ENCODE data around the gene RPTOR. TPM values are rescaled to one million over a fixed set of nuclear protein-coding genes. Genes with fewer than 3 reads are reported as not detected.

RPTOR gene
- total RNA-seq, 4 donors from 2014 or later: 34.1 to 65.8 (median 43.6) TPM

DNA sequence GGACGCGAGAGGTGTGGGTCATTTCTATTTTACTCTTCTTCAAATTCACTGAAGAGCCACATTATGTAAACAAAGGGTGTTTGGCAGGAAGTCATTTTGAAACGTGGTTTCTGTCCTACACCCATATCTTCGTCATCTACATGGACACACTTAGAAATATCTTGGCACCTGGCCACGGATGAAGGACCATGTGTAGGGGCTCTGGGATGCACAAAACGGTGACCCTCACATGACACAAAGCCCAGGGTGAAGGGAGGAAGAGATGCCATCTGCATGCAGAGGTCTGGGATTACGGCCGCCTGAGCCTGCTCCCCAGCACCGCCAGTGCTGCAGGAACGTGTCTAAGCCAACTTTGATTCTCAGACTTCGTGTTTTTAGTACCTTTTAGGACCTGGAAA, 316.8 kb downstream of the RPTOR start:
- Histone ChIP-seq H3K4me3 (no peak overlapping the region), H3K36me3 (peaks cover 0 to 26% (median 8%) of the 10 kb centered on the region in 4 donors), H3K27ac (replicated peaks in 1 of 4) (peak overlapping the region in 1 of 4 donors; percentile 33), H3K4me1 (peaks cover 15 to 44% (median 34%) of the 10 kb centered on the region in 4 donors), H3K9me3 (no peaks in the 10 kb centered on the region), H3K27me3 (no peaks in the 10 kb centered on the region)
- intact Hi-C loops (cut with DNase I): loop anchor here (10.0 kb wide), 2 partner anchors 73 to 437 kb away; no protein-coding TSS in a partner anchor
- TF ChIP-seq POLR2AphosphoS5 (IDR thresholded peaks at IDR 0.05) (no peak), POLR2A (IDR thresholded peaks at IDR 0.05; ENCODE audit: low read depth) (no peak), EP300 (IDR thresholded peaks at IDR 0.05) (no peak), CTCF (IDR thresholded peaks at IDR 0.05) (no peak)
- no peak for DNase-seq (ENCODE audit: extremely low spot score)
- WGBS: 73% methylated on average over 11 of the region's 11 CpGs

- no peaks in the 10 kb centered on the region for H3K27me3 ChIP-seq
- H3K27ac ChIP-seq (replicated peaks in 1 of 4): no peak overlapping the region
- WGBS: 76% methylated on average over 5 of the region's 8 CpGs
- intact Hi-C loops (cut with DNase I): loop anchor here (10.0 kb wide), 2 partner anchors 73 to 437 kb away; no protein-coding TSS in a partner anchor
- no peak overlapping the region for H3K4me3 ChIP-seq
- no peak for TF ChIP-seq EP300 (IDR thresholded peaks at IDR 0.05)
- peak; percentile 13 to 58 (median 22) for TF ChIP-seq CTCF (IDR thresholded peaks at IDR 0.05)
- peaks cover 0 to 22% (median 8%) of the 10 kb centered on the region in 4 donors for H3K36me3 ChIP-seq
- no peaks in the 10 kb centered on the region for H3K9me3 ChIP-seq
- peaks cover 15 to 43% (median 33%) of the 10 kb centered on the region in 4 donors for H3K4me1 ChIP-seq
- no peak for DNase-seq (ENCODE audit: extremely low spot score)
Measured at GRCh38 chr17:80861892-80862291, 317.3 kb downstream of the RPTOR start.

- no peak overlapping the region for H3K27ac ChIP-seq (replicated peaks in 1 of 4)
- no peak for DNase-seq (ENCODE audit: extremely low spot score)
- TF ChIP-seq POLR2AphosphoS5 (IDR thresholded peaks at IDR 0.05) (no peak), CTCF (IDR thresholded peaks at IDR 0.05) (no peak), POLR2A (IDR thresholded peaks at IDR 0.05; ENCODE audit: low read depth) (no peak), EP300 (IDR thresholded peaks at IDR 0.05) (no peak)
- H3K4me3 ChIP-seq: no peak overlapping the region
- peaks cover 15 to 43% (median 33%) of the 10 kb centered on the region in 4 donors for H3K4me1 ChIP-seq
- H3K27me3 ChIP-seq: no peaks in the 10 kb centered on the region
- intact Hi-C loops (cut with DNase I): loop anchor here (10.0 kb wide), 2 partner anchors 72 to 438 kb away; no protein-coding TSS in a partner anchor
- peaks cover 0 to 16% (median 8%) of the 10 kb centered on the region in 4 donors for H3K36me3 ChIP-seq
- WGBS: 89% methylated on average over 19 of the region's 20 CpGs
- H3K9me3 ChIP-seq: no peaks in the 10 kb centered on the region
Measured at GRCh38 chr17:80862481-80862961, 317.9 kb downstream of the RPTOR start.

- Histone ChIP-seq H3K4me3 (no peak overlapping the region), H3K27ac (replicated peaks in 1 of 4) (no peak overlapping the region), H3K4me1 (peaks cover 15 to 43% (median 33%) of the 10 kb centered on the region in 4 donors), H3K36me3 (peaks cover 0 to 12% (median 8%) of the 10 kb centered on the region in 4 donors), H3K9me3 (no peaks in the 10 kb centered on the region), H3K27me3 (no peaks in the 10 kb centered on the region)
- TF ChIP-seq POLR2A (IDR thresholded peaks at IDR 0.05; ENCODE audit: low read depth): no peak
- no peak for TF ChIP-seq POLR2AphosphoS5 (IDR thresholded peaks at IDR 0.05)
- no peak for TF ChIP-seq EP300 (IDR thresholded peaks at IDR 0.05)
- no peak for TF ChIP-seq CTCF (IDR thresholded peaks at IDR 0.05)
- intact Hi-C loops (cut with DNase I): loop anchor here (10.0 kb wide), 2 partner anchors 72 to 438 kb away; no protein-coding TSS in a partner anchor
- DNase-seq (ENCODE audit: extremely low spot score): no peak
- 94% methylated on average over 8 of the region's 10 CpGs for WGBS
Measured at GRCh38 chr17:80862978-80863377, 318.3 kb downstream of the RPTOR start.

All from esophagus muscularis mucosa (tissue), 4 donors.